Measurements from ENCODE around the gene CRTC1. TPM values are rescaled to one million over a fixed set of nuclear protein-coding genes. Genes with fewer than 3 reads are reported as not detected.

Gene CRTC1
- total RNA-seq, 4 donors from 2014 or later, result 12.3 to 15.9 (median 13.1) TPM

- no peaks in the 10 kb centered on the region for H3K36me3 ChIP-seq
- 61 to 62% methylated on average over 24 of the region's 41 CpGs for WGBS, 2 donors
- peaks cover 42 to 52% of the 10 kb centered on the region in 2 donors for H3K4me1 ChIP-seq
- H3K27ac ChIP-seq, result peak overlapping the region; percentile 66 to 84 (median 79)
- H3K27me3 ChIP-seq, result no peaks in the 10 kb centered on the region
- DNase-seq, result peak; percentile 87 to 90
- TF ChIP-seq, protein P1, sequence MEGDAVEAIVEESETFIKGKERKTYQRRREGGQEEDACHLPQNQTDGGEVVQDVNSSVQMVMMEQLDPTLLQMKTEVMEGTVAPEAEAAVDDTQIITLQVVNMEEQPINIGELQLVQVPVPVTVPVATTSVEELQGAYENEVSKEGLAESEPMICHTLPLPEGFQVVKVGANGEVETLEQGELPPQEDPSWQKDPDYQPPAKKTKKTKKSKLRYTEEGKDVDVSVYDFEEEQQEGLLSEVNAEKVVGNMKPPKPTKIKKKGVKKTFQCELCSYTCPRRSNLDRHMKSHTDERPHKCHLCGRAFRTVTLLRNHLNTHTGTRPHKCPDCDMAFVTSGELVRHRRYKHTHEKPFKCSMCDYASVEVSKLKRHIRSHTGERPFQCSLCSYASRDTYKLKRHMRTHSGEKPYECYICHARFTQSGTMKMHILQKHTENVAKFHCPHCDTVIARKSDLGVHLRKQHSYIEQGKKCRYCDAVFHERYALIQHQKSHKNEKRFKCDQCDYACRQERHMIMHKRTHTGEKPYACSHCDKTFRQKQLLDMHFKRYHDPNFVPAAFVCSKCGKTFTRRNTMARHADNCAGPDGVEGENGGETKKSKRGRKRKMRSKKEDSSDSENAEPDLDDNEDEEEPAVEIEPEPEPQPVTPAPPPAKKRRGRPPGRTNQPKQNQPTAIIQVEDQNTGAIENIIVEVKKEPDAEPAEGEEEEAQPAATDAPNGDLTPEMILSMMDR (IDR thresholded peaks at IDR 0.05), result no peak
- no peak for TF ChIP-seq POLR2A (IDR thresholded peaks at IDR 0.05)
- H3K4me3 ChIP-seq (replicated peaks in 1 of 3), result no peak overlapping the region
- intact Hi-C loops (cut with DNase I), result no loop called here
- no peaks in the 10 kb centered on the region for H3K9me3 ChIP-seq
Measured at GRCh38 chr19:18763674-18764590, 80.5 kb downstream of the CRTC1 start.

- H3K27ac ChIP-seq, result peak overlapping the region in 2 of 3 donors; percentile 26 to 84
- 78 to 85% methylated on average over 4 of the region's 4 CpGs for WGBS, 2 donors
- intact Hi-C loops (cut with DNase I), result no loop called here
Measured at GRCh38 chr19:18764591-18765051, 81.1 kb downstream of the CRTC1 start.

DNA sequence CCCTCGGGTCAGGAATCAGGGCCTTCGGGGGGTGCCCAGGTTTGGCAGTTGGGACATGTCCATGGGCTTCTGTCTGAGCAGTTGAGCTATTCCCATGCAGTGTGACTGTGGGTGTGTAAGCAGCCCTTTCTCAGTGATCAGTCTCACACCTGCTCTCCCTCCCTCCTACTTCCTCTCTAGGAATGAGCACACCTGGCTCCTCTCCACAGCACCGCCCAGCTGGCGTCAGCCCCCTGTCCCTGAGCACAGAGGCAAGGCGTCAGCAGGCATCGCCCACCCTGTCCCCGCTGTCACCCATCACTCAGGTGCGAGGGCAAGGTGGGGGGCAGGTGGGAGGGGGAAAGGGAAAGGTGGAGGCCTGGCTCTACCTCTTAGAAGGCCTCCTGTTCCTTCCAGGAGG is 81.7 kb downstream of the CRTC1 start:
- H3K27me3 ChIP-seq, result no peaks in the 10 kb centered on the region
- DNase-seq, result no peak
- WGBS, 2 donors, result 87 to 90% methylated on average over 7 to 8 of the region's 8 CpGs
- H3K4me1 ChIP-seq, result peaks cover 42 to 51% of the 10 kb centered on the region in 2 donors
- intact Hi-C loops (cut with DNase I), result no loop called here
- no peaks in the 10 kb centered on the region for H3K36me3 ChIP-seq
- TF ChIP-seq POLR2A (IDR thresholded peaks at IDR 0.05), result no peak
- TF ChIP-seq, protein P1 (IDR thresholded peaks at IDR 0.05), result no peak
- peak overlapping the region in 1 of 3 donors; percentile 84 for H3K27ac ChIP-seq
- no peaks in the 10 kb centered on the region for H3K9me3 ChIP-seq
- no peak overlapping the region for H3K4me3 ChIP-seq (replicated peaks in 1 of 3)

More at GRCh38 chr19:18764591-18765051, 81.1 kb downstream of the CRTC1 start:
- DNase-seq, result no peak
- H3K4me1 ChIP-seq, result peaks cover 42 to 52% of the 10 kb centered on the region in 2 donors
- H3K36me3 ChIP-seq, result no peaks in the 10 kb centered on the region
- no peaks in the 10 kb centered on the region for H3K9me3 ChIP-seq
- no peaks in the 10 kb centered on the region for H3K27me3 ChIP-seq
- H3K4me3 ChIP-seq (replicated peaks in 1 of 3), result no peak overlapping the region
- TF ChIP-seq POLR2A (IDR thresholded peaks at IDR 0.05), result no peak
- TF ChIP-seq, protein P1 (IDR thresholded peaks at IDR 0.05), result no peak

DNA sequence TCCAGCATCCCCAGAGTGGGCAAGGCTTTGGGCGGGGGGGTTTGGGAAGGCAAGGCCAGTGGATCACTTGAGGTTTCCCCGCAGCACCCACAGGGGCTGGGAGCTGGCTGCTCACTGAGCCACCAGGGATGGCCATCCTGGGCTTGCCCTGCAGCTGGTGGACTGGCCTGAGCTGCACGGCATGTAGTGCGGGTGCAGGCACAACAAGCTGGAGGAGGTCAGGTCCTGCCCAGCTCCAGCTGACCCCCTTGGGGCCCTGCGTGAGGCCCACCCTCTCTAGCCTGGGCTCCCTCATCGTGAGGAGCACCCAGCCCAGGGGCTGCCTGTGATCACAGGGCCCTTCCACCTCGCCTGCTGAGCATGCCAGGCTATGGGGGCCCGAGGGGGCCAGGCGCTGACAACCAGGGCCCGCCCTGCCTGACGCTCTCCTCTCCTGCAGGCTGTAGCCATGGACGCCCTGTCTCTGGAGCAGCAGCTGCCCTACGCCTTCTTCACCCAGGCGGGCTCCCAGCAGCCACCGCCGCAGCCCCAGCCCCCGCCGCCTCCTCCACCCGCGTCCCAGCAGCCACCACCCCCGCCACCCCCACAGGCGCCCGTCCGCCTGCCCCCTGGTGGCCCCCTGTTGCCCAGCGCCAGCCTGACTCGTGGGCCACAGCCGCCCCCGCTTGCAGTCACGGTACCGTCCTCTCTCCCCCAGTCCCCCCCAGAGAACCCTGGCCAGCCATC is 84.7 kb downstream of the CRTC1 start:
- TF ChIP-seq POLR2A (IDR thresholded peaks at IDR 0.05), result no peak
- TF ChIP-seq, protein P1 (IDR thresholded peaks at IDR 0.05), result no peak
- Histone ChIP-seq H3K4me3 (replicated peaks in 1 of 3) (no peak overlapping the region), H3K4me1 (peaks cover 18 to 22% of the 10 kb centered on the region in 2 donors), H3K27ac (no peak overlapping the region), H3K36me3 (no peaks in the 10 kb centered on the region), H3K9me3 (no peaks in the 10 kb centered on the region), H3K27me3 (no peaks in the 10 kb centered on the region)
- 79 to 88% methylated on average over 7 to 10 of the region's 30 CpGs for WGBS, 2 donors
- intact Hi-C loops (cut with DNase I), result no loop called here
- no peak for DNase-seq
